ENCODE measurements around the gene CMPK2.

DNA sequence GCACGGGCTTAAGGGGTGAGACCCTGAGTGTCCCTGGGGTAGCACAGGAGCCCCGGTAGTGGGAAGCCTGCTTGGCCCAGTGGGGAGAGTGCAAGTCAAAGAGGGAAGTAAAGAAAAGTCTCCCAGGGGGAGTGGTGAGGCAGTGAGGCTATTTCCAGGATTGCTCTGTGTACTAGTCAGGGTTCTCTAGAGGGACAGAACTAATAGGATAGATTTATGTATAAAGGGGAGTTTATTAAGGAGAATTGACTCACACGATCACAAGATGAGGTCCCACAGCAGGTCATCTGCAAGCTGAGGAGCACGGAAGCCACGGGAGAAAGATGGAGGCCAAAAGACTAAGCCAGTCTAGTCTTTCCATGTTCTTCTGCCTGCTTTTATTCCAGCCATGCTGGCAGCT, 45.5 kb downstream of the CMPK2 start:
- TF ChIP-seq HNRNPLL (IDR thresholded peaks at IDR 0.05; ENCODE audit: low read depth, low read length, poor library complexity, severe bottlenecking): no peak
- TF ChIP-seq EGR1 (conservative IDR thresholded peaks at IDR 0.05): no peak
- TF ChIP-seq, protein P1, sequence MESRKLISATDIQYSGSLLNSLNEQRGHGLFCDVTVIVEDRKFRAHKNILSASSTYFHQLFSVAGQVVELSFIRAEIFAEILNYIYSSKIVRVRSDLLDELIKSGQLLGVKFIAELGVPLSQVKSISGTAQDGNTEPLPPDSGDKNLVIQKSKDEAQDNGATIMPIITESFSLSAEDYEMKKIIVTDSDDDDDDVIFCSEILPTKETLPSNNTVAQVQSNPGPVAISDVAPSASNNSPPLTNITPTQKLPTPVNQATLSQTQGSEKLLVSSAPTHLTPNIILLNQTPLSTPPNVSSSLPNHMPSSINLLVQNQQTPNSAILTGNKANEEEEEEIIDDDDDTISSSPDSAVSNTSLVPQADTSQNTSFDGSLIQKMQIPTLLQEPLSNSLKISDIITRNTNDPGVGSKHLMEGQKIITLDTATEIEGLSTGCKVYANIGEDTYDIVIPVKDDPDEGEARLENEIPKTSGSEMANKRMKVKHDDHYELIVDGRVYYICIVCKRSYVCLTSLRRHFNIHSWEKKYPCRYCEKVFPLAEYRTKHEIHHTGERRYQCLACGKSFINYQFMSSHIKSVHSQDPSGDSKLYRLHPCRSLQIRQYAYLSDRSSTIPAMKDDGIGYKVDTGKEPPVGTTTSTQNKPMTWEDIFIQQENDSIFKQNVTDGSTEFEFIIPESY (CRISPR knock-in tag; IDR thresholded peaks at IDR 0.05): no peak
- no peak for TF ChIP-seq CBX1 (IDR thresholded peaks at IDR 0.05; ENCODE audit: low read depth)
- no peak for TF ChIP-seq SRF (CRISPR knock-in tag; IDR thresholded peaks at IDR 0.05)
- TF ChIP-seq NR2C2 (CRISPR knock-in tag; IDR thresholded peaks at IDR 0.05): no peak
- no peak for TF ChIP-seq NR2C2 (tag; IDR thresholded peaks at IDR 0.05)
- TF ChIP-seq ZNF695 (CRISPR knock-in tag; IDR thresholded peaks at IDR 0.05): no peak
- no peak for TF ChIP-seq CEBPB (tag; IDR thresholded peaks at IDR 0.05)
- no peak for TF ChIP-seq EZH2 (IDR thresholded peaks at IDR 0.05; ENCODE audit: borderline replicate concordance, low read depth, low read length)
- no peak for TF ChIP-seq GTF2F1 (IDR thresholded peaks at IDR 0.05; ENCODE audit: low read depth, low read length)

Data from K562 (cell line).